ENCODE measurements around the gene DDN.

DDN gene

DNA sequence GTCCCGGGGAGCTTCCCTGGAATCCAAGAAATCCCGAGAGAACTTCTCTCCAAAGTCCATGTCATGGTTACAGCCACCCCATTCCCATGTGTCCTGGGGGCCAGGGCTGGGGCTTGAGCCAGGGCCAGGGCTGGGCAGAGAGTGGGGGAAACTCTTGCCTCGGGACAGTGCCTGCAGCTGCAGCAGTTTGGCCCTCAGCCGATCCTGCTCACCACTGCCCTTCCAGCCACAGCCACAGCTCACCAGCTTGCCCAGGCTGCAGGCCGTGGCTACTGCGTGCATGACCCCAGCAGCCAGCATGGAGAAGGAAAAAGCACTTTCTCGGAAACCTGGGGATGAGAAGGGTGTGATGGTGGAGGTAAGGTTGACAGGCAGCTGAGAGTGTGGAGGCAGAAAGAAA lies 31.2 kb downstream of the DDN start:
- no peak for DNase-seq

GRCh38 chr12:48966177-48966895 lies 32.8 kb downstream of the DDN start:
- no peak for DNase-seq

- no peak for DNase-seq
Measured at GRCh38 chr12:48965298-48965838, 33.8 kb downstream of the DDN start.

DNA sequence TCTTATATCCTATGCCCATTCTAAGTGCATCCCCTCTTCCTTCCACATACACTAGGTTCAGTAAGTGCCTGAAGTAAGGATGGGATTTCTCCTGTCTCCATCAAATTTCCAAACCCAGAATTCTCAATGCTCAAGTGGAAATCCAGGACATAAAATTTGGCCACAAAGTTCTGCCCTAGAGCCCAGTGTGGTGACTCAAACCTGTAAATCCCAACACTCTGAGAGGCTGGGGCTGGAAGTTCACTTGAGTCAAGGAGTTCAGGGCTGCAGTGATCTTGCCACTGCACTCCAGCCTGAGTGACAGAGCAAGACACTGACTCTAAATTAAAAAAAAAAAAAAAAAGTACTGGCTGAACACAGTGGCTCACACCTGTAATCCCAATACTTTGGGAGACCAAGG lies 37.4 kb downstream of the DDN start:
- no peak for DNase-seq

DNA sequence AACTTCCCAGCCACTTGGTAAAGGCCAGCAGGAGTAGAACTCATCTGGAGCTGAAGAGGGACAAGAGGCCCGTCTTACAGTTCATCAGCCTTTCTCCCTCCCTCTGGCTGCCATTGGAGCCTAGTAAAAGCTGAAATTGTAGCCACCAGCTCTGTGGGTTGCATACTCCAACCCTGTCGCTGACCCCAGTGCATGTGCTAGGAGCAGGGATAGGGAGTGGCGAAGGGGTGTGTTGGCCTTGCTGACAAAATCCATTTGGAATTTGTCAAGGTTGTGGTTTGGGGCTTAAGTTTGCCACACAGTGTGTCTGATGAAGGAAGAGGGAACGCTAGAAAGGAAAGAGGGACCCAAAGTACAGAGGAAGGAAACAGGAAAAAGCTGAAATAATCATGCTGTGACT lies 37.8 kb downstream of the DDN start:
- DNase-seq = no peak

DNA sequence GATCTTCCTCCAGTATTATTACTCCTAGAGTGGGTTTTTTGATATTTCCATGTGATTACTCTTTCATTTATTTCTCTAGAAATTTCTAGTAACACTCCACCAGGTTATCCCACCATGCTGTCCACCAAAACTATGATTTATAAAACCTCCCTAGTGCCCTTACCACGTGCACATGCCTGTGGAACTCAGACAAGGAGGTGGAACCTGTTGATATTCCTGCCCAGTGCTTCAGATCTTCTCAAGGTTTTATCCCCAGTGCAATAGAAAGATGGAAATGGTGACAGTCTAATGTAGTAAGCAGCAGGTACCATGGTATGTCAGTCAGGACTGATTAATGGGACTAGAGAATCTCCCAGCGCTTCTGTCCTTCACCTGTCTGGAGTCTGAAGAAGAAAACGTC lies 38.3 kb downstream of the DDN start:
- DNase-seq = no peak

DNA sequence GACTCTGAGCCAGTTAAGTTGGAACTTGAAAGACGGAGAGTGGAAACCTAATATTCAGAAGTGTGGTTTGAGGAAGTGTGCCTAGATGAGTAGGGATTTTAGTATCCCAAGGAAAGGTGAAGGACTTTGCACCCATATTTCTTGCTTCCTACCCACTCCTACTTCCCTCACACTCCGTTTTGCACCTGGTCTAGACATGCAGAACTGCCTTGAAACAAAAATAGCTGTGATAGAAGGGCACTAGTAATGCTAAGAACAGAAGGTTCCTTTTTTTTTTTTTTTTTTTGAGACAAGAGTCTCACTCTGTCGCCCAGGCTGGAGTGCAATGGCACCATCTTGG lies 41.2 kb downstream of the DDN start:
- DNase-seq = no peak

DNA sequence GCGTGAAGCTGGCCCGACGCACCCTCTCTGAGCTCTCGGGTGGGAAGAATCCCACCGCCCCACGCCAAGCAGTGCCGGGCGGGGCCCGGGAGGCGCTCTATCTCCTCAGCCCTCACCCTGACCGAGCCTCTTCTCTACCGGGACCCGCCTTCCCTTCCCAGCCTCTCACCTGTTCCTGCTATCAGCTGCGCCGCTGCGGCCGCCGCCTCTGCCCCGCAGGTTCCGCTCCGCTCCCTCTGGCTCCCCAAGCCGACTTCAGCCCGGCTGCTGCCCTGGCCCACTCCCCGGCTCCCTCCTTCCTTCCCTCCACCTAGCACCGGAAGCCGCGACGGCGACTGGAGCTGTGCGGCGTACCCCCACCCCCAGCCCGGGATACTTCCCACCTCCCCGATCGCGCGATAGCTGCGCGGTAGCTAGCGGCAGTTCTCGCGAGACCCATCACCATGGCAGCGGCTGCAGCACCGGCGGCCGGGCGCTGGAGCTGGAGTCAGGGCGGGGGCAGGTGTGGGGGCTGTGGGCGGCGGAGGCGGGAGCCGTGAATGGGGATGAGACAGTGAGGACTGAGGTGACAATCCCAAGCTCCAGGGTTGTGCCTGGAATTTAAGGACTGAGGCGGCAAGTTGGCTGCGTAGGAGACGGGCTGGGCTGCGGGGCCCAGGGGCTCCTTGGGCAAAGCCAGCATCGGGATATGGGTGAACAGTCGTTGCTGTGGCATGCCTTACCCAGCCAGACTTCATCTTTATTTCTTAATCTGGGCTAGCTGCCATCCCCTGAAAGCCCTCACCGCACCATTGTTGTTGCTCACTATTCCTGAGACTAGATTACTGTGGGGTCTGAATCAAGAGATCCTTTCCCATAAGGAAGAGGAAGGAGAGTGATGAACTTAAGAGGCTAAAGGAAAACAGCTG lies 41.8 kb downstream of the DDN start, which contains the start of gene ARF3:
TSS of gene ARF3 (minus strand) at position 347 of the 908 bp plus-strand sequence. CDS start 16,392 bp downstream, outside the sequence.
- DNase-seq = peak in 50 of 51 donors; percentile 30 to 94 (median 83)

DNA sequence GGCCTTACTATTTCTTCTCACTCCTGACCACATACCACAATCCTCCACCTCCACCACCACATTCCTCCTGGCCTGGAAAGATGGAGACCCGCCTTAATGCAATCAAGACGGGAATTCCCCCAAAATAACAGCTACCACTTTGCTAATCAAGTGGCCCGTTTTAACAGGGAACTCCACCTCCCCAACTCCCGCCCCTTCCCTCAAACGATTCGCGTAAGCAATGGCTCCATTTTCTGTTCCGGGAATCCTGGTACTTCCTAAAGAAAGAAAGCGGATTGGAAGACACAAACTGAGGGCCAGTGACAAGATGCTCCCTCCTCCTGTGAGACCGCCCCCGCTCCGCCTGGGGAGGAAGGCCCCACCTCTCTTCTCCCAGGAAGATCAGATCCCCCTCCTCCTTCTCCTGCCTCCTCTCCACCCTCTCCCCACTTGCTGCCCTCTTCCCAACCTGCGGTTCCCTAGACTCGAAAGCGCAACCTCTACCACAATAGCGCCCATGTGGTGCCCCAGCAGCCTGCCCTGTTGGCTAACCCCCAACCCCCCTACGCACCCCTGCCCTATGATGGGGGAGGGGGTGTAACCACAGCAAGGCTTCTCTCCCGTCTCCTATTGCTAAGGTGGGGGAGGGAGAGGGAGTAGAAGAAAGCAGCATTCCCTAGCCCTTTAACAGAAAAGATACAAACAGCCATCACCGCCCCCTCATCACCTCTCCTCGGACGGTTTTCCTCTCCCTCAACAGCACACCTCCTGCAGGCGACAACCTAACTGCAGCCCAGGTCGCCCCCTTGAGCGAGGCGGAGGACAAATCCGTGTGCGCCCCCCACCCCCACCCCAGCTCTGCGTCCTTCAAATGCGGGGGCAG lies 42.7 kb downstream of the DDN start:
- peak in 48 of 51 donors; percentile 10 to 86 (median 56) for DNase-seq

- DNase-seq = no peak
Measured at GRCh38 chr12:48954841-48955501, 44.2 kb downstream of the DDN start.

DNA sequence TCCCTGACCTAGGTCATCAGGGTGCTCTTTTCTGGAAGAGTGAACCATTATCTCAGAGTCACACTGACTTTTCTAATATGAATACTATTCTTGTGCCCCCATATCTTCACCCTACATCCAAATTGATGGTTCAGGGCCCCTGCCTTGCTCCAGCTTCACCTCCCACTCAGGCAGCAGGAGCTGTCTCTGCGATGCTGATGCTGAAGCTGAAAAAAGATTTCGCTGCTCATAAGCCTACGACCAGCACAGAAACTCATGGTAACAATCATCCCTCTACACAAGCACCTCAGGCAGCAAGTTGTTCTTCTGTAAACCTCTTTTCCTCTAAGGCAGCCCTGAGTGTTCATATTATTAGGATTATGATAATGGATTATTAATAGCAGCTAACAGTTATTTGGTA lies 45.1 kb downstream of the DDN start:
- DNase-seq = no peak

- no peak for DNase-seq
Measured at GRCh38 chr12:48952691-48953090, 46.5 kb downstream of the DDN start.

GRCh38 chr12:48947727-48948126 lies 51.4 kb downstream of the DDN start:
- DNase-seq = no peak

- no peak for DNase-seq
Measured at GRCh38 chr12:48946943-48947342, 52.2 kb downstream of the DDN start.

- DNase-seq = no peak
Measured at GRCh38 chr12:48946205-48946604, 53.0 kb downstream of the DDN start.
